MM.1S (cell line): ENCODE measurements around the gene GSG1L.

Experiments
- DNase-seq: peaks from one replicate; pipeline ENCODE4 v3.0.0-alpha.2; 2015
- H2AFZ ChIP-seq: fragments of 300-600 bp; sonication (generic); 2 replicates; pipeline ENCODE4 v1.6.0; 2016; ENCODE audit warnings: antibody characterized with exemption, low read length
- H3F3A ChIP-seq: fragments of 300-600 bp; sonication (generic); 2 replicates; pipeline ENCODE4 v1.6.1; 2016; ENCODE audit warnings: mild to moderate bottlenecking, antibody characterized with exemption, low read length, moderate library complexity, mixed read lengths; ENCODE audit not compliant: insufficient read depth
- H3K27ac ChIP-seq: fragments of 300-600 bp; sonication (generic); 2 replicates; pipeline ENCODE4 v1.5.1; 2016; ENCODE audit warnings: mild to moderate bottlenecking, low read length
- H3K27me3 ChIP-seq: fragments of 300-600 bp; sonication (generic); replicated peaks from 2 replicates; pipeline ENCODE4 v1.6.0; 2016; ENCODE audit warnings: low read length; ENCODE audit not compliant: insufficient read depth
- H3K36me3 ChIP-seq: fragments of 300-600 bp; sonication (generic); replicated peaks from 2 replicates; pipeline ENCODE4 v1.6.1; 2016; ENCODE audit warnings: mild to moderate bottlenecking, low read length, mixed read lengths; ENCODE audit not compliant: insufficient read depth
- H3K4me1 ChIP-seq: fragments of 300-600 bp; sonication (generic); 2 replicates; pipeline ENCODE4 v1.6.1; 2016; ENCODE audit warnings: low read length, mixed read lengths
- H3K4me2 ChIP-seq: fragments of 300-600 bp; sonication (generic); 2 replicates; pipeline ENCODE4 v1.6.0; 2016; ENCODE audit warnings: low read depth, low read length
- H3K4me3 ChIP-seq: fragments of 300-600 bp; sonication (generic); 2 replicates; pipeline ENCODE4 v1.5.1; 2016; ENCODE audit warnings: low read length, mixed read lengths
- H3K79me2 ChIP-seq: fragments of 300-600 bp; sonication (generic); 2 replicates; pipeline ENCODE4 v1.6.1; 2016; ENCODE audit warnings: mixed run types, low read length, mixed read lengths
- H3K9ac ChIP-seq: fragments of 300-600 bp; sonication (generic); 2 replicates; pipeline ENCODE4 v1.6.1; 2016; ENCODE audit warnings: low read length, mixed read lengths
- H3K9me2 ChIP-seq: fragments of 300-600 bp; sonication (generic); replicated peaks from 2 replicates; pipeline ENCODE4 v1.6.1; 2016; ENCODE audit warnings: mild to moderate bottlenecking, low read length, mixed read lengths; ENCODE audit not compliant: insufficient read depth
- H3K9me3 ChIP-seq: fragments of 300-600 bp; sonication (generic); replicated peaks from 2 replicates; pipeline ENCODE4 v1.6.1; 2016; ENCODE audit warnings: mild to moderate bottlenecking, low read length, mixed read lengths; ENCODE audit not compliant: insufficient read depth
- H4K20me1 ChIP-seq: fragments of 300-600 bp; sonication (generic); 2 replicates; pipeline ENCODE4 v1.6.1; 2016; ENCODE audit warnings: mild to moderate bottlenecking, low read length, moderate library complexity, mixed read lengths; ENCODE audit not compliant: insufficient read depth
- EZH2 ChIP-seq: fragments of 300-600 bp; sonication (generic); optimal IDR thresholded peaks from 2 replicates; pipeline ENCODE3; 2017; ENCODE audit warnings: low read depth, mild to moderate bottlenecking, antibody characterized with exemption, low read length, mixed read lengths
- EZH2phosphoT487 ChIP-seq: fragments of 300-600 bp; sonication (generic); IDR thresholded peaks from 2 replicates; pipeline ENCODE4 v1.6.1; 2018; ENCODE audit warnings: antibody characterized with exemption, low read length
- TF ChIP-seq, protein P1 (sequence below): fragments of 300-600 bp; sonication (generic); IDR thresholded peaks from 2 replicates; pipeline ENCODE4 v1.5.1; 2016; ENCODE audit warnings: antibody characterized with exemption, low read length, mixed read lengths

The GSG1L gene

DNA sequence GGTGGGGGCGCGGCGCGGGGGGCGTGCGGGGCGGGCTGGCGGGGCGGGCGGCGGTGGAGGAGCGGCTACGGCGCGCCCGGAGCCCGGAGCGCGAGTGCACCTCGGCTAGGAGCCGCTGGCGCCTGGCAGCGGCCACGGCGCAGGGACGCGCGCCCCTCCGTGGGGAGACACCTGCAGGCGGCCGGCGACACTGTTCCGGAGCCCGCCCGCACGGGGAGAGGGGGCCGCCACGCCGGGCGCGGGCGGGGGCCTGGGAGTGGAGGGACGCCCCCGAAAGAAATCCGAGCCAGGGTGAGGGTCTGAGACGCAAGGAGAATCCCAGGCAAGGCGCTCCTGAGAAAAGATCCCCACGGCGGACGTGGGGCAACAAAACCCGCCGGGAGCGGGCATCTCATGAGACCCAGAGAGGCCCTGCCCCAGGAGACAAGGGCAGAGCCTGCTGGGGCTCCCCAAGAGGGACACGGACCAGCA, at the start of gene GSG1L:
Gene GSG1L (minus strand): TSS at position 124 of the 471 bp plus-strand sequence. CDS start 290 bp downstream, outside the sequence.
- TF ChIP-seq, protein P1, sequence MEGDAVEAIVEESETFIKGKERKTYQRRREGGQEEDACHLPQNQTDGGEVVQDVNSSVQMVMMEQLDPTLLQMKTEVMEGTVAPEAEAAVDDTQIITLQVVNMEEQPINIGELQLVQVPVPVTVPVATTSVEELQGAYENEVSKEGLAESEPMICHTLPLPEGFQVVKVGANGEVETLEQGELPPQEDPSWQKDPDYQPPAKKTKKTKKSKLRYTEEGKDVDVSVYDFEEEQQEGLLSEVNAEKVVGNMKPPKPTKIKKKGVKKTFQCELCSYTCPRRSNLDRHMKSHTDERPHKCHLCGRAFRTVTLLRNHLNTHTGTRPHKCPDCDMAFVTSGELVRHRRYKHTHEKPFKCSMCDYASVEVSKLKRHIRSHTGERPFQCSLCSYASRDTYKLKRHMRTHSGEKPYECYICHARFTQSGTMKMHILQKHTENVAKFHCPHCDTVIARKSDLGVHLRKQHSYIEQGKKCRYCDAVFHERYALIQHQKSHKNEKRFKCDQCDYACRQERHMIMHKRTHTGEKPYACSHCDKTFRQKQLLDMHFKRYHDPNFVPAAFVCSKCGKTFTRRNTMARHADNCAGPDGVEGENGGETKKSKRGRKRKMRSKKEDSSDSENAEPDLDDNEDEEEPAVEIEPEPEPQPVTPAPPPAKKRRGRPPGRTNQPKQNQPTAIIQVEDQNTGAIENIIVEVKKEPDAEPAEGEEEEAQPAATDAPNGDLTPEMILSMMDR, result no peak
- TF ChIP-seq EZH2phosphoT487 (no peak), EZH2 (no peak)
- no peaks in the 10 kb centered on the region for H3K79me2 ChIP-seq
- peaks cover 90% of the 10 kb centered on the region for H3K27me3 ChIP-seq
- H3K36me3 ChIP-seq, result no peaks in the 10 kb centered on the region
- DNase-seq, result no peak
- H4K20me1 ChIP-seq, result no peaks in the 10 kb centered on the region
- no peak within 1 kb of the TSS for H3K27ac ChIP-seq
- H2AFZ ChIP-seq, result no peak within 1 kb of the TSS
- H3K4me3 ChIP-seq, result no peak within 1 kb of the TSS
- no peaks in the 10 kb centered on the region for H3F3A ChIP-seq
- no peaks in the 10 kb centered on the region for H3K9me2 ChIP-seq
- H3K4me1 ChIP-seq, result no peaks in the 10 kb centered on the region
- no peak within 1 kb of the TSS for H3K9ac ChIP-seq
- H3K9me3 ChIP-seq, result no peaks in the 10 kb centered on the region
- H3K4me2 ChIP-seq, result no peak within 1 kb of the TSS

DNA sequence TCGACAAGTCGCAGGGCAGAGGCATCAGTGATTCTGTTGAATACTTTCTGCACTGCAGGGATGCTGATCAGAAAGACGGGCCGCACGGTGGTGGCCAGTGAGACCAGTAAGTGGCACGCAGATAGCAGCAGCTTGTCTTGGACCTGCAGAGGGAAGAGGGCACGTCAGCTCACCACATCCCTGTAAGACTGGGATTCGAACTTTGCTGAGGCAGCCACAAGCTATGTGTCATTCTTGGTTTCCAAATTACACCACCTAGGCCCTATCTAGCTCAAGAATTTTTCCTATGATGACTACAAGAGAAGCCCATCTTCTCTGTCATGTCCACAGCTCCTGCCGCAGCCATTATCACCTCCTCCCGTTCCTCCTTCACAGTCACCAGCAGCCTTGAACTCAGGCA, 49.4 kb upstream of the GSG1L start:
- Histone ChIP-seq H3F3A (no peaks in the 10 kb centered on the region), H3K9ac (no peak overlapping the region), H4K20me1 (no peaks in the 10 kb centered on the region), H3K36me3 (0 out of 2 replicates have a peak, but pooled peaks cover 3% of the 10 kb centered on the region), H3K9me2 (no peaks in the 10 kb centered on the region), H3K27me3 (no peaks in the 10 kb centered on the region), H3K4me3 (no peak overlapping the region), H3K9me3 (no peaks in the 10 kb centered on the region), H2AFZ (no peak overlapping the region), H3K27ac (no peak overlapping the region), H3K4me1 (no peaks in the 10 kb centered on the region), H3K79me2 (peaks cover 4% of the 10 kb centered on the region; the same call in 1 of the 2 replicates), H3K4me2 (no peak overlapping the region)
- no peak for DNase-seq
- no peak for TF ChIP-seq EZH2phosphoT487

DNA sequence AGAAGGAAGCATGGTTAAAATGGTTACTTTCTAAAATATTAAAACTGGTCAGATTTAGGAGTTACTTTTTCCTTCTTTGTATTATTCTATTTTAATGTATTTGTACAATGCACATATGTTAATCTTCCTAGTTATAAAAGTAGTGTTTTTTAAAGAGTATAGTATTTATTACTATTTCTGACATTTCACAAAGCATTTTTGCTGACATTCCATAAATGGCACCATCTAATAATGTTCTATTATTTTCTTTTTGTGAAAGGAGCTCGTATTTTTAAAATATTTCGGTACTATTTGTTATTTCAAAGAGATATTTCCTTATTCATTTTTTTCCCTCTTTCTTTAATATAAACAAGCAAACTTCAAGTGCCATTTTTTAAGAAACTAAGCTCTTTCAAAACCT, 47.5 kb upstream of the GSG1L start:
- Histone ChIP-seq H3K9me2 (no peaks in the 10 kb centered on the region), H3K9me3 (no peaks in the 10 kb centered on the region), H3K27ac (no peak overlapping the region), H3K36me3 (no peaks in the 10 kb centered on the region; the same call in 1 of the 2 replicates), H3K4me3 (no peak overlapping the region), H3K27me3 (no peaks in the 10 kb centered on the region), H3K79me2 (peaks cover 4% of the 10 kb centered on the region; the same call in 1 of the 2 replicates), H3K9ac (no peak overlapping the region), H4K20me1 (no peaks in the 10 kb centered on the region), H3F3A (no peaks in the 10 kb centered on the region), H3K4me2 (no peak overlapping the region), H2AFZ (no peak overlapping the region), H3K4me1 (no peaks in the 10 kb centered on the region)
- DNase-seq, result no peak
- TF ChIP-seq EZH2phosphoT487, result no peak
- no peak for TF ChIP-seq EZH2
- TF ChIP-seq, protein P1, result no peak

DNA sequence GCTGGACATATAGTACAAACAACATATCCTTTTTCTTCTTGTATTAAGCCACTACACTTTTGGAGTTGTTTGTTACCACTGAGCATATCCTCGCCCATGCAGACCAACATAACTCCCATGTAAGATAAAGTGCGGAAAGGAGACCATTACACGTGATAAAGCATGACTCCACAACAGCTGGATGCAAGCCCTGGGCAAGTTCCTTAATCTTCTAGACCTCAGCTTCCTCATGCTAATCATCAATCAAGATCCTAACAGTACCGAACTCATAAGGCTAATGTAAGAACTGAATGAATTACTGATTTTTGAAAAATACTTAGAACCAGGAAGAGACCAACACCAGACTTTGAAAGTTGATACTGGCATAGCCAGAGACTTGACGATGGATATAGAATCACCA, 47.0 kb upstream of the GSG1L start:
- H3K4me3 ChIP-seq, result no peak overlapping the region
- H3K9me3 ChIP-seq, result no peaks in the 10 kb centered on the region
- H3F3A ChIP-seq, result no peaks in the 10 kb centered on the region
- no peak overlapping the region for H3K4me2 ChIP-seq
- DNase-seq, result no peak
- peaks cover 4% of the 10 kb centered on the region; the same call in 1 of the 2 replicates for H3K79me2 ChIP-seq
- H3K27me3 ChIP-seq, result no peaks in the 10 kb centered on the region
- H4K20me1 ChIP-seq, result no peaks in the 10 kb centered on the region
- no peaks in the 10 kb centered on the region for H3K9me2 ChIP-seq
- TF ChIP-seq EZH2, result no peak
- no peak for TF ChIP-seq EZH2phosphoT487
- TF ChIP-seq, protein P1, result no peak
- no peak overlapping the region for H3K27ac ChIP-seq
- H3K36me3 ChIP-seq, result peaks cover 5% of the 10 kb centered on the region; the same call in 1 of the 2 replicates
- H3K4me1 ChIP-seq, result no peaks in the 10 kb centered on the region
- no peak overlapping the region for H3K9ac ChIP-seq
- H2AFZ ChIP-seq, result no peak overlapping the region
